NOMO-1 treated with dmso at 0.1 percent for 144 hours (cell line): ENCODE results near the gene PRKAR1A.

Experiments
- DNase-seq: peaks from one replicate; lab custom pipeline; 2025; ENCODE audit not compliant: unreplicated experiment; lab: John Stamatoyannopoulos, UW

The PRKAR1A gene

GRCh38 chr17:68541816-68542215 lies 29.6 kb downstream of the PRKAR1A start:
- no peak for DNase-seq

GRCh38 chr17:68542698-68543463 lies 30.7 kb downstream of the PRKAR1A start:
- DNase-seq: no peak

- DNase-seq: no peak
Observed at GRCh38 chr17:68544111-68544915, 32.1 kb downstream of the PRKAR1A start.

- no peak for DNase-seq
Observed at GRCh38 chr17:68556551-68556950, 44.3 kb downstream of the PRKAR1A start.

GRCh38 chr17:68559316-68559715 lies 47.1 kb downstream of the PRKAR1A start:
- DNase-seq: no peak

GRCh38 chr17:68560966-68561720 lies 48.9 kb downstream of the PRKAR1A start:
- no peak for DNase-seq

GRCh38 chr17:68562736-68563135 lies 50.5 kb downstream of the PRKAR1A start:
- no peak for DNase-seq

GRCh38 chr17:68564415-68565111 lies 52.3 kb downstream of the PRKAR1A start:
- no peak for DNase-seq

GRCh38 chr17:68565661-68566441 lies 53.6 kb downstream of the PRKAR1A start:
- no peak for DNase-seq

- DNase-seq: no peak
Observed at GRCh38 chr17:68566442-68566738, 54.2 kb downstream of the PRKAR1A start.

GRCh38 chr17:68567035-68567434 lies 54.8 kb downstream of the PRKAR1A start:
- DNase-seq: no peak

GRCh38 chr17:68567581-68567980 lies 55.4 kb downstream of the PRKAR1A start:
- DNase-seq: no peak

- DNase-seq: no peak
Observed at GRCh38 chr17:68568581-68568980, 56.4 kb downstream of the PRKAR1A start.

- DNase-seq: no peak
Observed at GRCh38 chr17:68569346-68569745, 57.1 kb downstream of the PRKAR1A start.

GRCh38 chr17:68570526-68570925 lies 58.3 kb downstream of the PRKAR1A start:
- DNase-seq: no peak

- DNase-seq: peak; percentile 40
Observed at GRCh38 chr17:68572138-68572842, 60.1 kb downstream of the PRKAR1A start.

GRCh38 chr17:68573338-68573737 lies 61.1 kb downstream of the PRKAR1A start:
- DNase-seq: no peak

- DNase-seq: no peak
Observed at GRCh38 chr17:68576137-68576536, 63.9 kb downstream of the PRKAR1A start.

GRCh38 chr17:68576811-68577496 lies 64.7 kb downstream of the PRKAR1A start:
- no peak for DNase-seq
